Activated naive CD4-positive, alpha-beta T cell treated with anti-CD3 and anti-CD28 coated beads for 36 hours (primary cell): Measurements from ENCODE around the gene UBR1. TPM values are rescaled to one million over a fixed set of nuclear protein-coding genes. Genes with fewer than 3 reads are reported as not detected.
"Not testable (repeated sequence)": the region's sequence is repeated elsewhere in the genome, so short reads cannot be mapped to it uniquely, and the experiment has no call there.

Experiments
- CTCF ChIA-PET: fragments of 350-600 bp; sonication (Branson Sonifier 250); formaldehyde crosslinking; loops from one replicate; lab custom pipeline; 2021; ENCODE audit warnings: antibody characterized with exemption; lab: Charles Lee
- DNase-seq: peaks from one replicate; pipeline ENCODE4 v3.0.0-alpha.2; 2020
- H3K27ac Mint-ChIP-seq: one replicate; pipeline ENCODE4 v1.8.0; 2021; ENCODE audit warnings: mild to moderate bottlenecking, mixed read lengths
- H3K27me3 Mint-ChIP-seq: one replicate; pipeline ENCODE4 v1.8.0; 2021; ENCODE audit warnings: low read depth, mixed read lengths
- H3K36me3 Mint-ChIP-seq: one replicate; pipeline ENCODE4 v1.8.0; 2021; ENCODE audit warnings: low read depth, mixed read lengths
- H3K4me1 Mint-ChIP-seq: one replicate; pipeline ENCODE4 v1.8.0; 2021; ENCODE audit warnings: low read depth, mixed read lengths
- H3K4me3 Mint-ChIP-seq: one replicate; pipeline ENCODE4 v1.8.0; 2021; ENCODE audit warnings: mild to moderate bottlenecking, moderate library complexity, mixed read lengths
- H3K9me3 Mint-ChIP-seq: one replicate; pipeline ENCODE4 v1.8.0; 2021; ENCODE audit warnings: mixed read lengths
- intact Hi-C: fragments of 100-400 bp; cut with micrococcal nuclease; formaldehyde crosslinking; loops from one replicate; pipeline ENCODE4 v1.15.1; 2023
- total RNA-seq, 2 experiments: library from RNA; stranded (reverse); gene quantifications; one replicate each; pipeline ENCODE4 v1.2.3, GENCODE V29; 2021

Gene UBR1
- total RNA-seq, 2 experiments from 2014 or later, result 25.2 to 25.9 TPM

DNA sequence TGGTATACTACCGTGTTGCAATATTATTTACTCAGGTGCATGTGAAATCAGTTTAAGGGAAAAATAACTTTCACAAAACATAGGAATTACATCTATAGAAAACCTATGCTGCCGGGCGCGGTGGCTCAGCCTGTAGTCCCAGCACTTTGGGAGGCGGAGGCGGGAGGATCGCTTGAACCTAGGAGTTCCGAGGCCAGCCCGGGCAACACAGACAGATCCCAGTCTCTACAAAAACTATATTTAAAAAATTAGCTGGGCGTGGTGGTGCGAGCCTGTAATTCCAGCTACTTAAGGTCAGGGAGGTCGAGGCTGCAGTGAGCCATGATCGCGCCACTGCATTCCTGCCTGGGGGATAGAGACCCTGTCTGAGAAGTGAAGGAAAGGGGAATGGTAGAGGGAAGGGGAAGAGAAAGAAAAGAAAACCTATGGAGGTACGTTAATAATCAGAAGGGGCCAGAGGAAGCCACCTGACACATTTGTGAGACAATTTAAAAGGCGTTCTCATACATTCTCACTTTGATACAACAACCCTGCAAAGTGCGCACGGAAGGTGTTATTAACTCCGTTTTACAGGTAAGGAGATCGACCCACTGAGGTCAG lies 27.1 kb upstream of the UBR1 start:
- Mint-ChIP-seq H3K9me3 (peaks cover 5% of the 10 kb centered on the region), H3K36me3 (peaks cover 7% of the 10 kb centered on the region), H3K4me1 (peaks cover 16% of the 10 kb centered on the region), H3K27ac (peak overlapping the region; percentile 80), H3K27me3 (peaks cover 8% of the 10 kb centered on the region), H3K4me3 (peak overlapping the region; percentile 84)
- intact Hi-C loops, result loop anchor here (1.0 to 5.0 kb wide), 3 partner anchors 10 to 396 kb away; partner anchors contain the start of genes CDAN1 and UBR1
- CTCF ChIA-PET, result interaction anchor here (1.2 kb wide), 1 partner anchor 26 kb away, joined by 5 read pairs; the partner anchor contains the start of gene UBR1
- no peak for DNase-seq

DNA sequence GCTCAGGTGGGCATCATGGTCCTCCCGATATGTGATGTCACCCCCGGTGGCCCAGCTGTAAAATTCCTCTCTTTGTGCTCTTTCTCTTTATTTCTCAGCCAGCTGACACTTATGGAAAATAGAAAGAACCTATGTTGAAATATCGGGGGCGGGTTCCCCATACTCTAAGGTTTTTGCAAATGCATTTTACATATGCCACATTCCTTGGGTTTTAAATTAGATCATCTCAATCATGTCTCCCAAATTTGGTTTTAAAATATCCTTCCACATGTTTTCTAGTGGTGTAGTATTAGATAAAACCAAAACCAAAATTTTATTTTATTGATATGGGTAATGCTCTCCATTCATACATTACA lies 23.1 kb upstream of the UBR1 start:
- Mint-ChIP-seq H3K9me3 (peaks cover 5% of the 10 kb centered on the region), H3K36me3 (no peaks in the 10 kb centered on the region), H3K27ac (no peak overlapping the region), H3K4me1 (peaks cover 6% of the 10 kb centered on the region), H3K27me3 (peaks cover 11% of the 10 kb centered on the region), H3K4me3 (no peak overlapping the region)
- CTCF ChIA-PET, result no interaction called here
- intact Hi-C loops, result no loop called here
- DNase-seq, result no peak

DNA sequence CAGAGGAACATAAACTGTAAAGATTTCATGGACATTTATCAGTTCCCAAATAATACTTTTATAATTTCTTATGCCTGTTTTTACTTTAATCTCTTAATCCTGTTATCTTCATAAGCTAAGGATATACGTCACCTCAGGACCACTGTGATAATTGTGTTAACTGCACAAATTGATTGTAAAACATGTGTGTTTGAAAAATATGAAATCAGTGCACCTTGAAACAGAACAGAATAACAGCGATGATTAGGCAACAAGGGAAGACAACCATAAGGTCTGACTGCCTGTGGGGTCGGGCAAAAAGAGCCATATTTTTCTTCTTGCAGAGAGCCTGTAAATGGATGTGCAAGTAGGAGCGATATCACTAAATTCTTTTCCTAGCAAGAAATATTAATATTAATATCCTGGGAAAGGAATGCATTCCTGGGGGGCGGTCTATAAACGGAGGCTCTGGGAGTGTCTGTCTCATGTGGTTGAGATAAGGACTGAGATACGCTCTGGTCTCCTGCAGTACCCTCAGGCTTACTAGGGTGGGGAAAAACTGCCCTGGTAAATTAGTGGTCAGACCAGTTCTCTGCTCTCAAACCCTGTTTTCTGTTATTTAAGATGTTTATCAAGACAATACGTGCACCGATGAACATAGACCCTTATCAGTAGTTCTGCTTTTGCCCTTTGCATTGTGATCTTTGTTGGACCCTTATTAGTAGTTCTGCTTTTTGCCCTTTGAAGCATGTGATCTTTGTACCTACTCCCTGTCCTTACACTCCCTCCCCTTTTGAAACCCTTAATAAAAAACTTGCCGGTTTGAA lies 22.5 kb upstream of the UBR1 start:
- DNase-seq, H3K4me3 Mint-ChIP-seq, CTCF ChIA-PET, intact Hi-C loops, H3K36me3 Mint-ChIP-seq, H3K4me1 Mint-ChIP-seq, H3K27ac Mint-ChIP-seq, H3K9me3 Mint-ChIP-seq: not testable (repeated sequence)
- peaks cover 11% of the 10 kb centered on the region for H3K27me3 Mint-ChIP-seq

DNA sequence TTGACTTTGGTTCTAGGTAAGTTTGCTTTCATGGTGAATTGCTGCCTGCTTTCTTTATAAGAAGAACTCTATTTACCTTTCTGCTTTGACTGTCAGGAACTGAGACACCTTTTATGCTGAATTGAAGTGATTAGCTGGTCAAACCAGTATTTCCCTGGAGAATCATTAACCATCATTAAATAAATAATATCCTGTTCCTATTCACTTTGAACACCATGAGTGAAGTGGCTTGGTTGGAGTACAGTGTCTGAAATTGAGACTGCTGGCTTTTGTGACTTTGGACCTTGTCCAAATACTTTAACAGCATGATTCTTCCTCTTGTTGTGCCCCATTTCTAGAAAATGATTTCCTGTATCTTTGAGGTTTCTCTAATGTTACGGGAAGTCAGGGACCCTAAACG lies 21.9 kb upstream of the UBR1 start:
- intact Hi-C loops, result no loop called here
- peaks cover 5% of the 10 kb centered on the region for H3K9me3 Mint-ChIP-seq
- CTCF ChIA-PET, result no interaction called here
- H3K4me1 Mint-ChIP-seq, result peaks cover 10% of the 10 kb centered on the region
- DNase-seq, result no peak
- H3K27ac Mint-ChIP-seq, result no peak overlapping the region
- no peak overlapping the region for H3K4me3 Mint-ChIP-seq
- peaks cover 8% of the 10 kb centered on the region for H3K27me3 Mint-ChIP-seq
- H3K36me3 Mint-ChIP-seq, result no peaks in the 10 kb centered on the region

DNA sequence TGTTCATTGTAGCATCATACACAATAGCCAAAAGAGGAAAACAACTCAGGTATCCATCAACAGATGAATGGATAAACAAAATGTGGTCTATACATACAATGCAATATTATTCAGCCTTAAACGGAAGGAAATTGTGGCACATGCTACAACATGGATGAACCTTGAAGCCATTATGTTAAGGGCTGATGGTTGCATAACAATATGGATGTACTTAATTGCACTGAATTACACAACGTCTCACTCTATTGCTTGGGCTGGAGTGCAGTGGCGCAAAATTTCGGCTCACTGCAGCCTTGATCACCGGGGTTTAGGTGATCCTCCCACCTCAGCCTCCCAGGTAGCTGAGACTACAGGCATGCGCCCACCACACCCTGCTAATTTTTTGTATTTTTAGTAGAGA lies 20.5 kb upstream of the UBR1 start:
- Mint-ChIP-seq H3K36me3 (no peaks in the 10 kb centered on the region), H3K27ac (no peak overlapping the region), H3K27me3 (peaks cover 10% of the 10 kb centered on the region), H3K9me3 (peaks cover 5% of the 10 kb centered on the region), H3K4me1 (peaks cover 16% of the 10 kb centered on the region), H3K4me3 (no peak overlapping the region)
- intact Hi-C loops, result no loop called here
- no peak for DNase-seq
- CTCF ChIA-PET, result no interaction called here

DNA sequence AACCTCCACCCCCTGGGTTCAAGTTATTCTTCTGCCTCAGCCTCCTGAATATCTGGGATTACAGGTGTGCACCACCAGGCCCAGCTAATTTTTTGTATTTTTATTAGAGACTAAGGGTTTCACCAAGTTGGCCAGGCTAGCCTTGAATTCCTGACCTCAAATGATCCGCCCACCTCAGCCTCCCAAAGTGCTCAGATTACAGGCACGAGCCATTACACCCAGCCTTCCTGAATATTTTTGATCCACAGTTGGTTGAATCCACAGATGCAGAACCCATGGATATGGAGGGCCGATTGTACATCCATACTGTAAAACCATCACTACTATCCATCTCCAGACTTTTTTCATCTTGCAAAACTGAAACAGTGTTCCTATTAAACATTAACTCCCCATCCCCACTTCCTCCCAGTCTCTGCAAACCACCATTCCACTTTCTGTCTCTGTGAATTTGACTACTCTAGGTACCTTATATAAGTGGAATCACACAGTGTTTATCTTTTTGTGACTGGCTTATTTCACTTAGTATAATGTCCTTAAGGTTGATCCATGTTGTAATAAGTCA lies 19.3 kb upstream of the UBR1 start:
- H3K27me3 Mint-ChIP-seq, result peaks cover 10% of the 10 kb centered on the region
- intact Hi-C loops, result no loop called here
- no peak overlapping the region for H3K27ac Mint-ChIP-seq
- H3K36me3 Mint-ChIP-seq, result no peaks in the 10 kb centered on the region
- DNase-seq, result no peak
- peaks cover 16% of the 10 kb centered on the region for H3K4me1 Mint-ChIP-seq
- H3K9me3 Mint-ChIP-seq, result peaks cover 5% of the 10 kb centered on the region
- no peak overlapping the region for H3K4me3 Mint-ChIP-seq
- CTCF ChIA-PET, result interaction anchor here (0.6 kb wide), 1 partner anchor 10 kb away, joined by 4 read pairs; no protein-coding TSS in a partner anchor

DNA sequence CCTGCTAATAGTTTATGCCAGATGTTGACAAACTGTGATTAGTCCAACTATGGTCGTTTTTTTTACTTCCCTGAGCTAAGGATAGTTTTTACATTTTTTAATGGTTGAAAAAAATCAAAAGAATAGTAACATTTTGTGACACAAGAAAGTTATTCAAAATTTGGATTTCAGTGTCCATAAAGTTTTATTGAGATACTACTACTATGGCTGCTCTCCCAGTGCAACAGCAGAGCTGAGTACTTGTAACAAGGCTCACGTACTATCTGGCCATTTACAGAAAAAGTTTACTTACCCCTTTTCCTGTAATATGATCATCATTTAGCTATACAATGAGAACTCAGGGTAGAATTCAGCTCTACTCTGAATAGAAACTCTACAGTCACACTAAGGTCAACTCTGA lies 16.0 kb upstream of the UBR1 start:
- peaks cover 12% of the 10 kb centered on the region for H3K4me1 Mint-ChIP-seq
- DNase-seq, result no peak
- peaks cover 5% of the 10 kb centered on the region for H3K27me3 Mint-ChIP-seq
- intact Hi-C loops, result loop anchor here (5.0 kb wide), 2 partner anchors 65 to 200 kb away; partner anchors contain the start of genes CCNDBP1 and TTBK2
- H3K9me3 Mint-ChIP-seq, result no peaks in the 10 kb centered on the region
- CTCF ChIA-PET, result interaction anchor here (0.8 to 1.0 kb wide), 2 partner anchors 16 to 38 kb away, joined by 3 to 4 read pairs; partner anchors contain the start of gene UBR1
- no peak overlapping the region for H3K27ac Mint-ChIP-seq
- H3K4me3 Mint-ChIP-seq, result peak overlapping the region; percentile 80
- no peaks in the 10 kb centered on the region for H3K36me3 Mint-ChIP-seq

DNA sequence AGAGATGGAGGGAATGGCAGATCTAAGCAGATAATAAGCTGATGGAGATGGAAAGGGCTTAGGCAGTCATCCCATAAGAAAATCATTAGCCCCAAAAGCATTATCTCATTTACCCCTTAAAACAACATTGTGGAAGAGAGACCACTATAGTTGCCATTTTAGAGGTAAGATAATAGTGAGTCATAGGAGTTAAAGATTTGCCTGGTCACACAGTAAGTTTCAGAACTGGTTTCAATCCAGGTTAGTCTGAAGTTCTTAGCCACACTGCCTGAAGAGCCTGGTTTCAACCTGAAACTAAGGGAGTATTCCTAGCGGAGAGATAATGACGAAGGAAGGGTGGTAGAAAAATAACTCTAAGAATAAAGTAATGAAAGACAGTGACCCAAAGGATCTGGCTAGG lies 13.0 kb upstream of the UBR1 start:
- Mint-ChIP-seq H3K27me3 (peaks cover 9% of the 10 kb centered on the region), H3K36me3 (no peaks in the 10 kb centered on the region), H3K9me3 (no peaks in the 10 kb centered on the region), H3K4me3 (no peak overlapping the region), H3K27ac (no peak overlapping the region), H3K4me1 (peaks cover 12% of the 10 kb centered on the region)
- intact Hi-C loops, result no loop called here
- DNase-seq, result no peak
- CTCF ChIA-PET, result no interaction called here

DNA sequence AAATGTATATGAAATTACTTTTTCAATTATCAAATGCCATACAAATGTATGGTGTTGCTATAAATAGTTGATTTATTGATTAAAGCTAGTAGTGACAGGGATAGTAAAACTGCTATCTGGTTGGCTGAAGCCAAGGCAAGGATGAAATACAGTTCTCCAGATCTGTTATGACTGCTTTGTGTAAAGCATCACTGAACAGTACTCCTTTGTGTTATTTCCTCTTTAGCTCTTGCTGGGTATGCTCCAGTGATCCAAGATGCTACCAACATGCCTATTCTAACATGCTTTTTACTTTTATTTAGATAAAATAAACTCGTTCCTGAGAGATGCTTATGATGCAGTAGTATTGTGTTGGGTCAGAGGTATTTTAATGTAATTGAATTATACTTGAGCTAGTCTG lies 12.4 kb upstream of the UBR1 start:
- DNase-seq, result no peak
- intact Hi-C loops, result no loop called here
- H3K27me3 Mint-ChIP-seq, result peaks cover 9% of the 10 kb centered on the region
- H3K36me3 Mint-ChIP-seq, result no peaks in the 10 kb centered on the region
- H3K27ac Mint-ChIP-seq, result no peak overlapping the region
- H3K4me3 Mint-ChIP-seq, result no peak overlapping the region
- CTCF ChIA-PET, result no interaction called here
- peaks cover 9% of the 10 kb centered on the region for H3K4me1 Mint-ChIP-seq
- no peaks in the 10 kb centered on the region for H3K9me3 Mint-ChIP-seq

DNA sequence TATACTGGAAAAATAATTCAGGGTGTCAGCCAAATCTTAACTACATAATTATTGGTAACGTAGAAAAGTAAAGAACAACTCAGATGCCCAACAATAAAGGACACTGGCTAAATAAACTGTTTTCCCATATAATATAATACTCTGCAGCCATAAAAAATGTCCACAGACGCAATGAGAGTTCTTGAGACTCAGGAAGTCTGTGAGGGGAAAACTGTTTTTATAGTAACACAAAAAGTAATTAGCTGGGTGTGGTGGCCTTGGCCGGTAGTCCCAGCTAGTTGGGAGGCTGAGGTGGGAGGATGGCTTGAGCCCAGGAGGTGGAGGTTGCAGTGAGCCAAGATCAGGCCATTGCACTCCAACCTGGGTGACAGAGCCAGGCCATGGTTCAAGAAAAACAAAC lies 5.5 kb upstream of the UBR1 start:
- intact Hi-C loops, result no loop called here
- Mint-ChIP-seq H3K4me3 (no peak overlapping the region), H3K27ac (no peak overlapping the region), H3K4me1 (peaks cover 6% of the 10 kb centered on the region), H3K27me3 (peaks cover 4% of the 10 kb centered on the region), H3K9me3 (no peaks in the 10 kb centered on the region), H3K36me3 (no peaks in the 10 kb centered on the region)
- CTCF ChIA-PET, result no interaction called here
- no peak for DNase-seq

DNA sequence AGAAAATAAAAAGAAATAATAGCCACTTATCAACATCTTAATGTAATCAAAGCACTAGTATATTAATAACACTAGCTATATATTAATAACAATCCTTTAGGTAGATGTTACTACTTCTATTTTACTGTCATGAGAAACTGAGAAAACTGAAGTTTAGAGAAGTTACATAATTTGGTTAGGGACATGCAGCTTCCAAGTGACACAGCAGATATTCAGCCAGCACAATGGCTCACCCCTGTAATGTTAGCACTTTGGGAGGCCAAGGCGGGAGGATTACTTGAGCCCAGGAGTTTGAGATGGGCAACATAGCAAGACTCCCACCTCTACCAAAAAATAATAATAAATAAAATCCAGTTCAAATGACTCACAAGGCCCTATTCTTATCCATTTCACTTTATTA lies 1.9 kb upstream of the UBR1 start:
- no peaks in the 10 kb centered on the region for H3K9me3 Mint-ChIP-seq
- CTCF ChIA-PET, result no interaction called here
- no peak overlapping the region for H3K4me3 Mint-ChIP-seq

DNA sequence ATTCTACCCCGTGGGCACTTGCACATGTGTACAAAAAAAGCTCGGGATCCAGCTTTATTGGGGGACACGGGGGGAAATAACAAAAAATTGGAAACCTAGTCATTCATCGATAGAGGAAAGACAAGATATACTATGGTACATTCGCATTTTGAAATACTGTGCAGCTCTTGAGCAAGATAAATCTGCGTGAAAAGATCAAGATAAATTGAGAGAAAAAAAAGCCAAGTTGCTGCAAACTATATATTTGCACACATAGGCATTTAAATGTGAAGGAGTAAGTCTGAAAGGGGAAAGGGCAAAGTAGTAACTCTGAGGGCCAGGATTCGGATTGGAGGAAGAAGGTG lies 620 bp upstream of the UBR1 start:
- Mint-ChIP-seq H3K4me3 (peak overlapping the region; percentile 95), H3K4me1 (peaks cover 34% of the 10 kb centered on the region), H3K27me3 (no peaks in the 10 kb centered on the region), H3K36me3 (peaks cover 12% of the 10 kb centered on the region), H3K9me3 (no peaks in the 10 kb centered on the region), H3K27ac (peak overlapping the region; percentile 95)
- CTCF ChIA-PET, result interaction anchor here (0.6 to 1.4 kb wide), 6 partner anchors 8 to 108 kb away, joined by 3 to 5 read pairs (median 3); partner anchors contain the start of gene TMEM62
- intact Hi-C loops, result loop anchor here (1.0 to 10.0 kb wide), 5 partner anchors 27 to 532 kb away; partner anchors contain the start of genes LCMT2, MAP1A, STARD9 and TMEM62
- DNase-seq, result no peak

More for the DNA sequence above, 1.9 kb upstream of the UBR1 start:
- intact Hi-C loops, result loop anchor here (2.0 to 10.0 kb wide), 4 partner anchors 185 to 533 kb away; partner anchors contain the start of genes LCMT2, MAP1A, STARD9 and TTBK2
- DNase-seq, result no peak
- no peak overlapping the region for H3K27ac Mint-ChIP-seq
- peaks cover 25% of the 10 kb centered on the region for H3K4me1 Mint-ChIP-seq
- H3K27me3 Mint-ChIP-seq, result no peaks in the 10 kb centered on the region
- peaks cover 5% of the 10 kb centered on the region for H3K36me3 Mint-ChIP-seq
